Suprapubic skin (tissue), 4 donors: ENCODE data around the gene CCT8.

Source experiments
- EP300 ChIP-seq: sonication (generic); formaldehyde crosslinking; IDR thresholded peaks from one replicate; pipeline ENCODE4 v1.6.1; 2017; ENCODE audit warnings: antibody characterized with exemption
- POLR2A ChIP-seq, 2 donors: fragments of 450-650 bp; IDR thresholded peaks; one replicate each; pipeline ENCODE4 v1.6.1; 2017; ENCODE audit warnings: antibody characterized with exemption in 2 of 2, mild to moderate bottlenecking in 2 of 2, moderate library complexity in 2 of 2
- POLR2AphosphoS5 ChIP-seq, 3 donors: sonication (generic); formaldehyde crosslinking; IDR thresholded peaks; one replicate each; pipeline ENCODE4 v1.6.1; 2017; ENCODE audit warnings: antibody characterized with exemption in 3 of 3
- TF ChIP-seq, protein P1 (sequence below), 2 donors: fragments of 200-600 bp in 1 of 2; fragments of 450-650 bp in 1 of 2; sonication (generic) in 1 of 2; IDR thresholded peaks; one replicate each; pipeline ENCODE4 v1.5.1; 2016 to 2019; ENCODE audit warnings: antibody characterized with exemption in 2 of 2, mild to moderate bottlenecking in 1 of 2, moderate library complexity in 1 of 2

DNA sequence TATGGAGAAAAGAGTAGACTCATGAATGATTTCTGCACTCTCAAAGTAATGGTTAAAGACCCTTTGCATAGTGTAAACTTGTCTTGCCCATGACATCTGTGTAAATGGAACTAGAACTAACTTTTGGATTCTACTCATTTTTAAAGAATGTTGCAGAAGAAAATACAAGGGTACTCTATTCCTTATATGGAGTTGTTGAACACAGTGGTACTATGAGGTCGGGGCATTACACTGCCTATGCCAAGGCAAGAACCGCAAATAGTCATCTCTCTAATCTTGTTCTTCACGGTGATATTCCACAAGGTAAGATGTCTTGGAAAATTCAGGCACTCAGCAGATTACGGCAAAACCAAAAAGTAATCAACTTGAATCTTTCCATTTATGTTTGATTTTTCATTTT lies 19.8 kb downstream of the CCT8 start:
- TF ChIP-seq, protein P1, sequence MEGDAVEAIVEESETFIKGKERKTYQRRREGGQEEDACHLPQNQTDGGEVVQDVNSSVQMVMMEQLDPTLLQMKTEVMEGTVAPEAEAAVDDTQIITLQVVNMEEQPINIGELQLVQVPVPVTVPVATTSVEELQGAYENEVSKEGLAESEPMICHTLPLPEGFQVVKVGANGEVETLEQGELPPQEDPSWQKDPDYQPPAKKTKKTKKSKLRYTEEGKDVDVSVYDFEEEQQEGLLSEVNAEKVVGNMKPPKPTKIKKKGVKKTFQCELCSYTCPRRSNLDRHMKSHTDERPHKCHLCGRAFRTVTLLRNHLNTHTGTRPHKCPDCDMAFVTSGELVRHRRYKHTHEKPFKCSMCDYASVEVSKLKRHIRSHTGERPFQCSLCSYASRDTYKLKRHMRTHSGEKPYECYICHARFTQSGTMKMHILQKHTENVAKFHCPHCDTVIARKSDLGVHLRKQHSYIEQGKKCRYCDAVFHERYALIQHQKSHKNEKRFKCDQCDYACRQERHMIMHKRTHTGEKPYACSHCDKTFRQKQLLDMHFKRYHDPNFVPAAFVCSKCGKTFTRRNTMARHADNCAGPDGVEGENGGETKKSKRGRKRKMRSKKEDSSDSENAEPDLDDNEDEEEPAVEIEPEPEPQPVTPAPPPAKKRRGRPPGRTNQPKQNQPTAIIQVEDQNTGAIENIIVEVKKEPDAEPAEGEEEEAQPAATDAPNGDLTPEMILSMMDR (IDR thresholded peaks at IDR 0.05): no peak
- TF ChIP-seq POLR2A (IDR thresholded peaks at IDR 0.05) (no peak), POLR2AphosphoS5 (IDR thresholded peaks at IDR 0.05) (no peak), EP300 (no peak)
